ENCODE measurements around the gene NOL8.
A peak's percentile ranks its signal among the peaks of the same experiment; 100 is the strongest.

The NOL8 gene

GRCh38 chr9:92312887-92313623, 12.1 kb downstream of the NOL8 start:
- FAIRE-seq (no peak), DNase-seq (ENCODE audit: insufficient read length, low spot score) (no peak)

- DNase-seq (ENCODE audit: insufficient read length, low spot score) (no peak), FAIRE-seq (no peak)
Measured at GRCh38 chr9:92310562-92310961, 14.6 kb downstream of the NOL8 start.

- DNase-seq (ENCODE audit: insufficient read length, low spot score) (no peak), FAIRE-seq (no peak)
Measured at GRCh38 chr9:92308893-92309292, 16.3 kb downstream of the NOL8 start.

GRCh38 chr9:92300936-92301335, 24.2 kb downstream of the NOL8 start:
- DNase-seq (ENCODE audit: insufficient read length, low spot score): no peak
- no peak for FAIRE-seq

- peak; percentile 53 for FAIRE-seq
- DNase-seq (ENCODE audit: insufficient read length, low spot score): no peak
Measured at GRCh38 chr9:92299116-92299515, 26.0 kb downstream of the NOL8 start.

- FAIRE-seq (no peak), DNase-seq (ENCODE audit: insufficient read length, low spot score) (no peak)
Measured at GRCh38 chr9:92298036-92298435, 27.1 kb downstream of the NOL8 start.

GRCh38 chr9:92297611-92298010, 27.5 kb downstream of the NOL8 start:
- peak; percentile 63 for FAIRE-seq

GRCh38 chr9:92295827-92296258, 29.3 kb downstream of the NOL8 start:
- FAIRE-seq: no peak
- no peak for DNase-seq (ENCODE audit: insufficient read length, low spot score)

More at GRCh38 chr9:92297611-92298010, 27.5 kb downstream of the NOL8 start:
- no peak for DNase-seq (ENCODE audit: insufficient read length, low spot score)

- no peak for FAIRE-seq
Measured at GRCh38 chr9:92295240-92295790, 29.8 kb downstream of the NOL8 start.

GRCh38 chr9:92294297-92294676, 30.9 kb downstream of the NOL8 start:
- FAIRE-seq (no peak), DNase-seq (ENCODE audit: insufficient read length, low spot score) (no peak)

More at GRCh38 chr9:92295240-92295790, 29.8 kb downstream of the NOL8 start:
- DNase-seq (ENCODE audit: insufficient read length, low spot score): no peak

- DNase-seq (ENCODE audit: insufficient read length, low spot score) (peak; percentile 78), FAIRE-seq (peak; percentile 92)
Measured at GRCh38 chr9:92293452-92294296, 31.5 kb downstream of the NOL8 start, which contains the start of gene IARS1. IARS1 (minus strand) TSS chr9:92293697; CDS start chr9:92289419, 4,278 bp downstream.

GRCh38 chr9:92293075-92293354, 32.1 kb downstream of the NOL8 start:
- FAIRE-seq (no peak), DNase-seq (ENCODE audit: insufficient read length, low spot score) (no peak)

- no peak for FAIRE-seq
- DNase-seq (ENCODE audit: insufficient read length, low spot score): no peak
Measured at GRCh38 chr9:92292338-92293074, 32.6 kb downstream of the NOL8 start.

GRCh38 chr9:92291577-92291976, 33.6 kb downstream of the NOL8 start:
- FAIRE-seq (no peak), DNase-seq (ENCODE audit: insufficient read length, low spot score) (no peak)

GRCh38 chr9:92290785-92291429, 34.2 kb downstream of the NOL8 start:
- no peak for DNase-seq (ENCODE audit: insufficient read length, low spot score)
- no peak for FAIRE-seq

GRCh38 chr9:92289708-92290390, 35.3 kb downstream of the NOL8 start:
- no peak for FAIRE-seq

GRCh38 chr9:92279302-92279701, 45.8 kb downstream of the NOL8 start:
- DNase-seq (ENCODE audit: insufficient read length, low spot score): no peak
- no peak for FAIRE-seq

More at GRCh38 chr9:92289708-92290390, 35.3 kb downstream of the NOL8 start:
- no peak for DNase-seq (ENCODE audit: insufficient read length, low spot score)

GRCh38 chr9:92278110-92278509, 47.0 kb downstream of the NOL8 start:
- FAIRE-seq: no peak
- no peak for DNase-seq (ENCODE audit: insufficient read length, low spot score)

GRCh38 chr9:92276331-92277032, 48.7 kb downstream of the NOL8 start:
- DNase-seq (ENCODE audit: insufficient read length, low spot score): no peak
- FAIRE-seq: no peak

All from GM19239 (cell line).